Parathyroid adenoma (tissue), 2 donors: ENCODE data around the gene LRP11.
"Not testable (repeated sequence)": the region's sequence is repeated elsewhere in the genome, so short reads cannot be mapped to it uniquely, and the experiment has no call there.

Experiments used
- H2AFZ ChIP-seq: fragments of 300-600 bp; sonication (generic); one replicate; pipeline ENCODE4 v1.7.0; 2017; ENCODE audit warnings: antibody characterized with exemption, mild to moderate bottlenecking
- H3K27ac ChIP-seq: fragments of 300-600 bp; sonication (generic); one replicate; pipeline ENCODE4 v1.7.0; 2017
- H3K27me3 ChIP-seq: fragments of 300-600 bp; sonication (generic); one replicate; pipeline ENCODE4 v1.7.0; 2017; ENCODE audit warnings: low read length; ENCODE audit not compliant: control insufficient read depth, insufficient read depth
- H3K36me3 ChIP-seq: fragments of 300-600 bp; sonication (generic); one replicate; pipeline ENCODE4 v1.7.0; 2017; ENCODE audit warnings: low read length; ENCODE audit not compliant: control insufficient read depth, insufficient read depth
- H3K4me1 ChIP-seq: fragments of 300-600 bp; sonication (generic); one replicate; pipeline ENCODE4 v1.7.0; 2017; ENCODE audit warnings: control low read depth
- H3K4me2 ChIP-seq: fragments of 300-600 bp; sonication (generic); one replicate; pipeline ENCODE4 v1.7.0; 2017; ENCODE audit warnings: low read length
- H3K4me3 ChIP-seq: fragments of 300-600 bp; sonication (generic); one replicate; pipeline ENCODE4 v1.7.0; 2017; ENCODE audit warnings: low read depth, low read length
- H3K79me2 ChIP-seq: fragments of 300-600 bp; sonication (generic); one replicate; pipeline ENCODE4 v1.7.0; 2017; ENCODE audit warnings: control low read depth
- H3K9ac ChIP-seq: fragments of 300-600 bp; sonication (generic); one replicate; pipeline ENCODE4 v1.7.0; 2017; ENCODE audit warnings: mild to moderate bottlenecking
- H3K9me3 ChIP-seq: fragments of 300-600 bp; sonication (generic); one replicate; pipeline ENCODE4 v1.7.0; 2017; ENCODE audit warnings: low read length; ENCODE audit not compliant: control insufficient read depth
- TF ChIP-seq, protein P1 (sequence below): fragments of 300-600 bp; sonication (generic); IDR thresholded peaks from one replicate; pipeline ENCODE4 v1.7.0; 2017; ENCODE audit warnings: antibody characterized with exemption, mild to moderate bottlenecking
- donor health status: primary hyperparathyroidism.

Gene LRP11

DNA sequence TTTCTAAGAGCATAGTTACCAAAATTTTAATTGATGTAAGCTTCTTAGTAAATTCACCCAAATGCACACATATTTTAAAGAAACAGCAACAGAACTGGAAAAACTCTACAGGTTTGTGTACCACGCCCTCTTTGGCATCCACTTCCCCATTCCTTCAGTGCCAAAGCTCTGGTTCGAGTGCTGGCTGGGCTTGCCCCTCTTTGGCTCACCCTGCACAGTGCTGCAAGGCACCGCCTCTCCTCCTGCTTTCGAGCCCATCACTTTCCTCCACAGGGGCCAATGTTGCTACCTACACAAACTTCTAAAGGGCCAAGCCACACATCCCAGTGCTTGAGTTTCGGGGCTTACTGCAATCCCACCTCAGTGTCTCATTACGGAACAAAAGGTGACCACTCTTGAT lies 9.6 kb downstream of the LRP11 start:
- Histone ChIP-seq H3K4me2 (no peak overlapping the region), H2AFZ (no peak overlapping the region), H3K4me3 (no peak overlapping the region), H3K9me3 (no peaks in the 10 kb centered on the region), H3K4me1 (peaks cover 37% of the 10 kb centered on the region), H3K27ac (no peak overlapping the region), H3K27me3 (no peaks in the 10 kb centered on the region), H3K9ac (no peak overlapping the region), H3K36me3 (no peaks in the 10 kb centered on the region), H3K79me2 (peaks cover 45% of the 10 kb centered on the region)
- TF ChIP-seq, protein P1, sequence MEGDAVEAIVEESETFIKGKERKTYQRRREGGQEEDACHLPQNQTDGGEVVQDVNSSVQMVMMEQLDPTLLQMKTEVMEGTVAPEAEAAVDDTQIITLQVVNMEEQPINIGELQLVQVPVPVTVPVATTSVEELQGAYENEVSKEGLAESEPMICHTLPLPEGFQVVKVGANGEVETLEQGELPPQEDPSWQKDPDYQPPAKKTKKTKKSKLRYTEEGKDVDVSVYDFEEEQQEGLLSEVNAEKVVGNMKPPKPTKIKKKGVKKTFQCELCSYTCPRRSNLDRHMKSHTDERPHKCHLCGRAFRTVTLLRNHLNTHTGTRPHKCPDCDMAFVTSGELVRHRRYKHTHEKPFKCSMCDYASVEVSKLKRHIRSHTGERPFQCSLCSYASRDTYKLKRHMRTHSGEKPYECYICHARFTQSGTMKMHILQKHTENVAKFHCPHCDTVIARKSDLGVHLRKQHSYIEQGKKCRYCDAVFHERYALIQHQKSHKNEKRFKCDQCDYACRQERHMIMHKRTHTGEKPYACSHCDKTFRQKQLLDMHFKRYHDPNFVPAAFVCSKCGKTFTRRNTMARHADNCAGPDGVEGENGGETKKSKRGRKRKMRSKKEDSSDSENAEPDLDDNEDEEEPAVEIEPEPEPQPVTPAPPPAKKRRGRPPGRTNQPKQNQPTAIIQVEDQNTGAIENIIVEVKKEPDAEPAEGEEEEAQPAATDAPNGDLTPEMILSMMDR: no peak

- H3K36me3 ChIP-seq, H2AFZ ChIP-seq, H3K4me3 ChIP-seq, H3K4me2 ChIP-seq, H3K27ac ChIP-seq, H3K9me3 ChIP-seq, H3K9ac ChIP-seq, H3K27me3 ChIP-seq: not testable (repeated sequence)
- Histone ChIP-seq H3K79me2 (peaks cover 47% of the 10 kb centered on the region), H3K4me1 (peaks cover 36% of the 10 kb centered on the region)
Observed at GRCh38 chr6:149854017-149854416, 10.1 kb downstream of the LRP11 start.

- Histone ChIP-seq H3K9me3 (no peaks in the 10 kb centered on the region), H3K4me2 (no peak overlapping the region), H3K4me1 (peaks cover 33% of the 10 kb centered on the region), H3K79me2 (peaks cover 41% of the 10 kb centered on the region), H2AFZ (no peak overlapping the region), H3K36me3 (no peaks in the 10 kb centered on the region), H3K27ac (no peak overlapping the region), H3K4me3 (no peak overlapping the region), H3K9ac (no peak overlapping the region), H3K27me3 (no peaks in the 10 kb centered on the region)
- TF ChIP-seq, protein P1: no peak
Observed at GRCh38 chr6:149852881-149853280, 11.3 kb downstream of the LRP11 start.

DNA sequence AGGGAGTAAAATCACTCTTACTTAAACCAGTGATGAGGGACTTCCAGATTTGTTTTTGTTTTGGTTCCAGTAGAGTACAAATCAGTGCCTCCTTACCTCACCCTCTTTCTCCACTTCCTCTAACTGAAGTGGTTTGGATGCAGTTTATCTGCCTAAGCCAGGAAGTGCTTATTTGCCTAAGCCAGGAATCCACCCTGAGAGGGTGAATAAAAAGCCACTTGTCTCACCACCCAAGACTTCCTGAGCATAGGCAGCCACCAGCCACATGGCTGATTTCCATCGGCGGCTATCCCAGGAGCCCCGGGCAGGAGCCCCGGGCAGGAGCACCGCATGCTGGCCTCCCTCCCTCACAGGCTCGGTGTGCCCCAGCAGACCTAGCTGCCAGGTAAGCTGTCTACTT lies 12.0 kb downstream of the LRP11 start:
- Histone ChIP-seq H3K4me3 (no peak overlapping the region), H3K79me2 (peaks cover 35% of the 10 kb centered on the region)

GRCh38 chr6:149851461-149852110 lies 12.6 kb downstream of the LRP11 start:
- Histone ChIP-seq H3K4me1 (peaks cover 34% of the 10 kb centered on the region), H3K4me2 (no peak overlapping the region), H3K9ac (no peak overlapping the region), H3K27ac (no peak overlapping the region), H3K9me3 (no peaks in the 10 kb centered on the region), H3K4me3 (no peak overlapping the region), H3K79me2 (peaks cover 29% of the 10 kb centered on the region), H3K27me3 (no peaks in the 10 kb centered on the region), H3K36me3 (no peaks in the 10 kb centered on the region), H2AFZ (no peak overlapping the region)
- TF ChIP-seq, protein P1: no peak

More for the DNA sequence above, 12.0 kb downstream of the LRP11 start:
- peak overlapping the region; percentile 4 for H3K27ac ChIP-seq
- H3K4me1 ChIP-seq: peaks cover 36% of the 10 kb centered on the region
- no peaks in the 10 kb centered on the region for H3K36me3 ChIP-seq
- H3K9me3 ChIP-seq: no peaks in the 10 kb centered on the region
- H3K4me2 ChIP-seq: no peak overlapping the region
- TF ChIP-seq, protein P1: no peak
- H3K9ac ChIP-seq: no peak overlapping the region
- no peaks in the 10 kb centered on the region for H3K27me3 ChIP-seq
- H2AFZ ChIP-seq: no peak overlapping the region

- H3K4me2 ChIP-seq, H3K4me3 ChIP-seq, H3K36me3 ChIP-seq, H2AFZ ChIP-seq, H3K9me3 ChIP-seq, H3K27me3 ChIP-seq, H3K9ac ChIP-seq: not testable (repeated sequence)
- H3K27ac ChIP-seq: peak overlapping the region; percentile 60
- H3K4me1 ChIP-seq: peaks cover 36% of the 10 kb centered on the region
- peaks cover 21% of the 10 kb centered on the region for H3K79me2 ChIP-seq
Observed at GRCh38 chr6:149848343-149848742, 15.8 kb downstream of the LRP11 start.
